H1 (cell line): ENCODE data around the gene LY6G5C. TPM values are rescaled to one million over a fixed set of nuclear protein-coding genes. Genes with fewer than 3 reads are reported as not detected.

Experiments
- CTCF ChIA-PET: fragments of 300-600 bp; sonication (Branson Sonifier 250); formaldehyde crosslinking; loops from one replicate; lab custom pipeline; 2021; ENCODE audit not compliant: partially characterized antibody; lab: Charles Lee
- POLR2A ChIA-PET: fragments of 300-600 bp; sonication (Branson Sonifier 250); formaldehyde crosslinking; loops from one replicate; lab custom pipeline; 2021; ENCODE audit warnings: inconsistent platforms; ENCODE audit not compliant: partially characterized antibody; lab: Charles Lee
- DNase-seq, 2 experiments: peaks; one replicate each; pipeline versions ENCODE4 v3.0.0 to v3.0.0-alpha.2; 2010 to 2022; ENCODE audit warnings: low spot score in 2 of 2, low read depth in 1 of 2, mixed read lengths in 1 of 2
- FAIRE-seq: peaks from 2 replicates; lab custom pipeline; 2011; peaks lifted over from hg19 to GRCh38; lab: Jason Lieb, UNC
- H2AFZ ChIP-seq: 2 replicates; pipeline ENCODE4 v1.8.1; 2012; ENCODE audit warnings: low read length, inconsistent platforms
- H2AK5ac ChIP-seq: 2 replicates; pipeline ENCODE4 v1.6.1; 2013; ENCODE audit warnings: low read depth, low read length
- H2BK120ac ChIP-seq: replicated peaks from 2 replicates; pipeline ENCODE3; 2013; ENCODE audit warnings: low read depth, low read length, inconsistent platforms
- H2BK12ac ChIP-seq: 2 replicates; pipeline ENCODE4 v1.6.1; 2013; ENCODE audit warnings: low read depth, low read length
- H2BK15ac ChIP-seq: 2 replicates; pipeline ENCODE4 v1.6.1; 2013; ENCODE audit warnings: low read length
- H2BK20ac ChIP-seq: 2 replicates; pipeline ENCODE4 v1.6.1; 2013; ENCODE audit warnings: low read length
- H2BK5ac ChIP-seq: 2 replicates; pipeline ENCODE4 v1.6.1; 2013; ENCODE audit warnings: low read depth, low read length
- H3K14ac ChIP-seq: 2 replicates; pipeline ENCODE4 v1.6.1; 2013; ENCODE audit warnings: inconsistent platforms; ENCODE audit not compliant: insufficient read length
- H3K18ac ChIP-seq: 2 replicates; pipeline ENCODE4 v1.6.1; 2013; ENCODE audit warnings: low read length; ENCODE audit errors: extremely low read depth
- H3K23ac ChIP-seq: 2 replicates; pipeline ENCODE4 v1.6.1; 2013; ENCODE audit warnings: inconsistent platforms; ENCODE audit not compliant: insufficient read length
- H3K23me2 ChIP-seq: 2 replicates; pipeline ENCODE4 v1.6.1; 2013; ENCODE audit warnings: low read depth, low read length
- H3K27ac ChIP-seq: 2 replicates; pipeline ENCODE4 v1.6.1; 2011; ENCODE audit warnings: low read depth, low read length, inconsistent platforms
- H3K27me3 ChIP-seq, 4 experiments: replicated peaks in 1 of 4; 1 replicate in 1 of 4; 2 replicates in 3 of 4; pipeline versions ENCODE4 v1.6.1 to v1.8.1; 2011 to 2013; ENCODE audit warnings: low read length in 3 of 4, mild to moderate bottlenecking in 3 of 4, inconsistent platforms in 2 of 4, mixed read lengths in 2 of 4, moderate library complexity in 1 of 4; ENCODE audit not compliant: control insufficient read depth in 3 of 4, insufficient read depth in 3 of 4; ENCODE audit errors: extremely low read depth in 1 of 4
- H3K36me3 ChIP-seq, 4 experiments: 2 replicates each; pipeline versions ENCODE4 v1.6.1 to v1.8.1; 2011 to 2013; ENCODE audit warnings: mild to moderate bottlenecking in 4 of 4, low read length in 3 of 4, moderate library complexity in 2 of 4, control low read depth in 1 of 4, inconsistent platforms in 1 of 4; ENCODE audit not compliant: insufficient read depth in 4 of 4, control insufficient read depth in 2 of 4
- H3K4ac ChIP-seq: replicated peaks from 2 replicates; pipeline ENCODE3; 2013; ENCODE audit warnings: low read length, low read depth, mixed read lengths, inconsistent platforms; ENCODE audit not compliant: insufficient read length
- H3K4me1 ChIP-seq, 4 experiments: replicated peaks in 1 of 4; 1 replicate in 1 of 4; 2 replicates in 3 of 4; pipeline versions ENCODE4 v1.6.1 to v1.8.1; 2011 to 2013; ENCODE audit warnings: low read length in 3 of 4, inconsistent platforms in 2 of 4, mixed read lengths in 1 of 4; ENCODE audit not compliant: insufficient read depth in 4 of 4, control insufficient read depth in 3 of 4
- H3K4me2 ChIP-seq, 2 experiments: 2 replicates each; pipeline versions ENCODE4 v1.6.1 to v1.8.1; 2011 to 2013; ENCODE audit warnings: low read depth in 2 of 2, low read length in 2 of 2, control low read depth in 1 of 2, inconsistent platforms in 1 of 2, mild to moderate bottlenecking in 1 of 2; ENCODE audit not compliant: insufficient read depth in 1 of 2
- H3K4me3 ChIP-seq, 4 experiments: fragments of 200-600, 300-600 bp in 1 of 4; sonication (generic), shearing (Covaris generic), sonication (Bioruptor Twin) in 1 of 4; 2 replicates each; pipeline versions ENCODE4 v1.5.1 to v1.8.1; 2011 to 2016; ENCODE audit warnings: low read length in 4 of 4, low read depth in 3 of 4, control low read depth in 2 of 4, inconsistent platforms in 2 of 4, mild to moderate bottlenecking in 2 of 4, mixed read lengths in 1 of 4, moderate library complexity in 1 of 4; ENCODE audit not compliant: insufficient read depth in 2 of 4; ENCODE audit errors: extremely low read depth in 1 of 4
- H3K56ac ChIP-seq: replicated peaks from 2 replicates; pipeline ENCODE3; 2013; ENCODE audit warnings: low read depth, mild to moderate bottlenecking, mixed read lengths, low read length, inconsistent platforms; ENCODE audit not compliant: insufficient read length
- H3K79me1 ChIP-seq: 2 replicates; pipeline ENCODE4 v1.6.1; 2013; ENCODE audit warnings: low read depth, low read length, control low read depth
- H3K79me2 ChIP-seq, 2 experiments: 2 replicates each; pipeline versions ENCODE4 v1.6.1 to v1.8.1; 2012 to 2013; ENCODE audit warnings: low read length in 2 of 2, mild to moderate bottlenecking in 2 of 2, inconsistent platforms in 1 of 2; ENCODE audit not compliant: insufficient read depth in 2 of 2, control insufficient read depth in 1 of 2
- H3K9ac ChIP-seq, 4 experiments: replicated peaks in 1 of 4; 1 replicate in 1 of 4; 2 replicates in 3 of 4; pipeline versions ENCODE4 v1.6.1 to v1.8.1; 2011 to 2013; ENCODE audit warnings: low read depth in 3 of 4, low read length in 3 of 4, control low read depth in 2 of 4, mild to moderate bottlenecking in 2 of 4, moderate library complexity in 2 of 4, inconsistent platforms in 1 of 4; ENCODE audit errors: extremely low read depth in 1 of 4
- H3K9me3 ChIP-seq, 2 experiments: 2 replicates each; pipeline versions ENCODE4 v1.6.1 to v1.8.1; 2012 to 2013; ENCODE audit warnings: mild to moderate bottlenecking in 2 of 2, moderate library complexity in 2 of 2, control low read depth in 1 of 2, inconsistent platforms in 1 of 2, low read depth in 1 of 2, low read length in 1 of 2, mixed read lengths in 1 of 2; ENCODE audit not compliant: insufficient read depth in 2 of 2
- H4K20me1 ChIP-seq, 2 experiments: replicated peaks in 1 of 2; 2 replicates each; pipeline versions ENCODE3 to v1.8.1; 2011 to 2013; ENCODE audit warnings: inconsistent platforms in 2 of 2, low read length in 2 of 2, mild to moderate bottlenecking in 1 of 2; ENCODE audit not compliant: insufficient read depth in 2 of 2, control insufficient read depth in 1 of 2
- H4K5ac ChIP-seq: 2 replicates; pipeline ENCODE4 v1.6.1; 2013; ENCODE audit warnings: low read length, low read depth, mixed read lengths, inconsistent platforms; ENCODE audit not compliant: insufficient read length
- H4K8ac ChIP-seq: 2 replicates; pipeline ENCODE4 v1.8.0; 2013; ENCODE audit warnings: mild to moderate bottlenecking, moderate library complexity, low read length, inconsistent platforms; ENCODE audit not compliant: insufficient read depth; ENCODE audit errors: extremely low read depth
- H4K91ac ChIP-seq: replicated peaks from 2 replicates; pipeline ENCODE3; 2013; ENCODE audit warnings: low read length, mixed read lengths, inconsistent platforms; ENCODE audit not compliant: insufficient read length
- CHD2 ChIP-seq: IDR thresholded peaks from 2 replicates; pipeline ENCODE4 v1.6.1; 2012; ENCODE audit warnings: low read length, improper control_type of control experiment
- GABPA ChIP-seq: IDR thresholded peaks from 2 replicates; pipeline ENCODE4 v1.6.1; 2011; ENCODE audit warnings: mild to moderate bottlenecking, low read length, moderate library complexity, borderline replicate concordance; ENCODE audit not compliant: insufficient read depth
- MAX ChIP-seq: IDR thresholded peaks from 2 replicates; pipeline ENCODE4 v1.6.1; 2012; ENCODE audit warnings: inconsistent platforms
- SP1 ChIP-seq: IDR thresholded peaks from 2 replicates; pipeline ENCODE4 v1.6.1; 2011; ENCODE audit warnings: low read depth, low read length
- WGBS, 2 experiments: shearing (Covaris generic) in 1 of 2; methylation state at CpG; one replicate each; pipeline versions ENCODE4 v1.1.6 to v1.1.7; 2013 to 2015; ENCODE audit warnings: low lambda C conversion rate in 2 of 2, mixed read lengths in 2 of 2, inconsistent platforms in 1 of 2, low coverage in 1 of 2, missing lambda C conversion rate in 1 of 2; ENCODE audit not compliant: insufficient replicate concordance in 2 of 2, insufficient coverage in 1 of 2, insufficient read length in 1 of 2; ENCODE audit errors: extremely low coverage in 1 of 2, missing lambda C conversion rate in 1 of 2; 5-methylcytosine and 5-hydroxymethylcytosine counted together
- polyA plus RNA-seq, 7 experiments: library from polyadenylated mRNA; depleted of rRNA in 3 of 7; stranded (reverse) in 5 of 7; unstranded in 2 of 7; fragments of >200 nt in 5 of 7; fragments of 200-250 nt in 2 of 7; gene quantifications; 1 replicate in 5 of 7; 2 replicates in 1 of 7; 4 replicates in 1 of 7; pipeline versions ENCODE4 v1.2.1 to v1.2.3, GENCODE V29; 2011 to 2013; ENCODE audit warnings: missing spikeins in 2 of 7, mixed read lengths in 2 of 7
- total RNA-seq: library from RNA; stranded (reverse); fragmentation: NEBNext Ultra II Directional; extraction: Animal tissue kit (Norgen Biotek cat#: 25700); gene quantifications from 2 replicates; pipeline ENCODE4 v1.2.1, GENCODE V29; 2021

The LY6G5C gene
- total and polyA plus RNA-seq, 2 of the 8 experiments (the other 6 are each of a cell fraction or from before 2014, with no cell fraction given) = 1.1 to 1.8 TPM

- ChIA-PET CTCF (interaction anchor here (0.5 to 8.9 kb wide), 15 partner anchors 10 to 102 kb away, joined by 3 to 89 read pairs (median 4); partner anchors contain the start of genes ABHD16A, LY6G6D and MSH5), POLR2A (interaction anchor here (0.6 to 7.2 kb wide), 6 partner anchors 10 to 99 kb away, joined by 3 to 73 read pairs (median 3); partner anchors contain the start of genes CLIC1, HSPA1B and MSH5)
- H4K8ac ChIP-seq = no peak overlapping the region
- H2BK20ac ChIP-seq = no peak overlapping the region
- no peaks in the 10 kb centered on the region for H3K27me3 ChIP-seq
- H3K79me1 ChIP-seq = 0 out of 2 replicates have a peak, but pooled peaks cover 3% of the 10 kb centered on the region
- no peak overlapping the region for H2AK5ac ChIP-seq
- peaks cover 3 to 28% (median 23%) of the 10 kb centered on the region in 4 experiments; a peak in 7 of 8 replicates for H3K36me3 ChIP-seq
- no peak overlapping the region for H3K9ac ChIP-seq
- no peaks in the 10 kb centered on the region for H3K79me2 ChIP-seq
- peaks cover 0 to 1% of the 10 kb centered on the region in 2 experiments for H4K20me1 ChIP-seq
- no peak overlapping the region for H4K5ac ChIP-seq
- TF ChIP-seq GABPA = no peak
- TF ChIP-seq SP1 = no peak
- no peak for TF ChIP-seq CHD2
- TF ChIP-seq MAX = no peak
- no peak overlapping the region for H2BK12ac ChIP-seq
- peaks cover 2% of the 10 kb centered on the region; the same call in 1 of the 2 replicates for H3K23me2 ChIP-seq
- H2AFZ ChIP-seq = no peak overlapping the region
- H2BK120ac ChIP-seq = no peak overlapping the region
- H3K56ac ChIP-seq = no peak overlapping the region
- no peak overlapping the region for H3K4ac ChIP-seq
- no peak overlapping the region for H4K91ac ChIP-seq
- H3K14ac ChIP-seq = no peak overlapping the region
- peak overlapping the region; percentile 31 to 90; a peak in 2 of 4 replicates for H3K4me2 ChIP-seq
- FAIRE-seq (no peak), DNase-seq (no peak)
- H3K18ac ChIP-seq = no peak overlapping the region
- H3K27ac ChIP-seq = no peak overlapping the region
- peak overlapping the region; percentile 61; the same call in 1 of the 2 replicates for H2BK15ac ChIP-seq
- WGBS, 2 experiments = 86% methylated on average over 23 of the region's 41 CpGs; no CpG with 5 or more reads in 1 of the 2 experiments
- H3K4me1 ChIP-seq = peaks cover 2 to 13% (median 7%) of the 10 kb centered on the region in 4 experiments
- no peak overlapping the region for H2BK5ac ChIP-seq
- no peaks in the 10 kb centered on the region for H3K9me3 ChIP-seq
- peak overlapping the region in 3 of 4 experiments; percentile 77 to 91 (median 89); a peak in 2 of 8 replicates for H3K4me3 ChIP-seq
- no peak overlapping the region for H3K23ac ChIP-seq
Observed at GRCh38 chr6:31727717-31728671, 47.1 kb upstream of the LY6G5C start.
